K562 (cell line): ENCODE results near the gene DDOST. TPM values are rescaled to one million over a fixed set of nuclear protein-coding genes. Genes with fewer than 3 reads are reported as not detected.

ENCODE experiments used
- CBX8 ChIP-seq: fragments of 200-600 bp; sonication (generic); IDR thresholded peaks from 2 replicates; pipeline ENCODE4 v1.6.1; 2012; ENCODE audit warnings: borderline replicate concordance, mixed run types, low read depth, mild to moderate bottlenecking, moderate library complexity, mixed read lengths, low read length, control low read depth, inconsistent platforms; ENCODE audit not compliant: poor library complexity, severe bottlenecking; ENCODE audit errors: extremely low read depth
- FOS ChIP-seq: IDR thresholded peaks from 3 replicates; pipeline ENCODE4 v1.6.1; 2011; ENCODE audit not compliant: insufficient read length; ENCODE audit errors: extremely low read depth
- GMEB1 ChIP-seq: fragments of 250-450 bp; sonication (Bioruptor Pico); IDR thresholded peaks from 2 replicates; pipeline ENCODE4 v1.4.0; 2020; ENCODE audit warnings: mild to moderate bottlenecking
- GTF2B ChIP-seq: IDR thresholded peaks from 2 replicates; pipeline ENCODE4 v1.6.1; 2011; ENCODE audit not compliant: insufficient read length; ENCODE audit errors: extremely low read depth
- HINFP ChIP-seq: fragments of 450-650 bp; conservative IDR thresholded peaks from 2 replicates; pipeline ENCODE4 v1.6.1; 2016; ENCODE audit warnings: missing genetic modification characterization, low read depth, mild to moderate bottlenecking, control low read depth, missing compliant biosample characterization
- PHB2 ChIP-seq: fragments of 450-650 bp; IDR thresholded peaks from 2 replicates; pipeline ENCODE4 v1.6.1; 2017; ENCODE audit warnings: low read depth
- PHF20 ChIP-seq: fragments of 450-650 bp; IDR thresholded peaks from 2 replicates; pipeline ENCODE4 v1.6.1; 2018; ENCODE audit not compliant: partially characterized antibody
- RNF219 ChIP-seq: fragments of 250-450 bp; sonication (Bioruptor Pico); IDR thresholded peaks from 2 replicates; pipeline ENCODE4 v1.5.0; 2022; ENCODE audit warnings: mild to moderate bottlenecking
- SIX5 ChIP-seq, 2 experiments: IDR thresholded peaks; 2 replicates each; pipeline ENCODE4 v1.6.1; 2011; ENCODE audit warnings: low read length in 2 of 2, borderline replicate concordance in 1 of 2, low read depth in 1 of 2, mild to moderate bottlenecking in 1 of 2, moderate library complexity in 1 of 2; ENCODE audit not compliant: insufficient read depth in 1 of 2
- SP2 ChIP-seq: IDR thresholded peaks from 2 replicates; pipeline ENCODE4 v1.6.1; 2011; ENCODE audit warnings: mild to moderate bottlenecking, low read depth, low read length, moderate library complexity; ENCODE audit not compliant: poor library complexity, severe bottlenecking; ENCODE audit errors: extremely low read depth
- THAP12 ChIP-seq: fragments of 250-450 bp; sonication (Bioruptor Pico); IDR thresholded peaks from 2 replicates; pipeline ENCODE4 v1.9.0; 2021; ENCODE audit warnings: mild to moderate bottlenecking, inconsistent platforms
- ZNF124 ChIP-seq: sonication (generic); formaldehyde crosslinking; IDR thresholded peaks from 2 replicates; pipeline ENCODE4 v1.8.1; 2022; ENCODE audit warnings: missing genetic modification reagents
- ZNF696 ChIP-seq: fragments of 250-450 bp; sonication (Bioruptor Pico); conservative IDR thresholded peaks from 2 replicates; pipeline ENCODE4 v1.4.0; 2020; ENCODE audit warnings: mild to moderate bottlenecking, moderate library complexity
- polyA plus RNA-seq, 8 experiments: library from polyadenylated mRNA; depleted of rRNA in 4 of 8; stranded (reverse) in 5 of 8; unstranded in 3 of 8; fragments of >200 nt; fragmentation: Nextera tagmentation in 2 of 8; fragmentation: Illumina TruSeq in 1 of 8; extraction: Ambion mirVana in 2 of 8; extraction: Trizol in 1 of 8; gene quantifications; 2 replicates each; pipeline versions ENCODE4 v1.2.1 to v1.2.3, GENCODE V29; 2011 to 2014; ENCODE audit warnings: inconsistent platforms in 1 of 8, missing spikeins in 1 of 8
- total RNA-seq, 7 experiments: library from RNA; depleted of rRNA in 6 of 7; stranded (reverse); fragments of >200 nt in 6 of 7; fragmentation: Illumina TruSeq in 2 of 7; extraction: Trizol in 2 of 7; gene quantifications; 2 replicates each; pipeline versions ENCODE4 v1.2.1 to v1.2.3, GENCODE V29; 2011 to 2021; ENCODE audit warnings: low replicate concordance in 1 of 7

DDOST gene
- total and polyA plus RNA-seq, 9 of the 15 experiments (the other 6 are each of a cell fraction or from before 2014, with no cell fraction given) = 173 to 306 (median 222) TPM

GRCh38 chr1:20661207-20662109, at the start of gene DDOST (continued):
- TF ChIP-seq PHF20 = peak; percentile 94
- peak in 1 of 2 experiments; percentile 5; a peak in 1 of 4 replicates for TF ChIP-seq SIX5 (IDR thresholded peaks at IDR 0.05; ENCODE audit: borderline replicate concordance in 1 of 2, insufficient read depth in 1 of 2, low read depth in 1 of 2, low read length in 2 of 2)
- no peak for TF ChIP-seq RNF219 (CRISPR knock-in tag)
- TF ChIP-seq SP2 = peak; percentile 87
- TF ChIP-seq GTF2B = no peak
- TF ChIP-seq PHB2 = no peak
- no peak for TF ChIP-seq ZNF124 (CRISPR knock-in tag)
- TF ChIP-seq CBX8 = no peak
- no peak for TF ChIP-seq HINFP
- no peak for TF ChIP-seq THAP12
- TF ChIP-seq FOS = peak; percentile 95
- peak; percentile 88 for TF ChIP-seq GMEB1 (CRISPR knock-in tag)
- TF ChIP-seq ZNF696 (CRISPR knock-in tag) = no peak
